Breast epithelium (tissue), 3 donors: ENCODE measurements around the gene NBAS.

Source experiments
- CTCF ChIP-seq, 3 donors: fragments of 450-650 bp; IDR thresholded peaks; one replicate each; pipeline ENCODE4 v1.5.1; 2016 to 2017; ENCODE audit warnings: antibody characterized with exemption in 3 of 3, mild to moderate bottlenecking in 3 of 3, moderate library complexity in 3 of 3
- POLR2A ChIP-seq: fragments of 450-650 bp; IDR thresholded peaks from one replicate; pipeline ENCODE4 v1.6.1; 2016; ENCODE audit warnings: antibody characterized with exemption, mild to moderate bottlenecking, moderate library complexity
- POLR2AphosphoS5 ChIP-seq, 3 donors: sonication (generic); formaldehyde crosslinking; IDR thresholded peaks; one replicate each; pipeline ENCODE4 v1.6.1; 2017; ENCODE audit warnings: antibody characterized with exemption in 3 of 3

- TF ChIP-seq CTCF (IDR thresholded peaks at IDR 0.05) (no peak), POLR2A (no peak), POLR2AphosphoS5 (IDR thresholded peaks at IDR 0.05) (no peak)
Observed at GRCh38 chr2:15154297-15154696, 406.8 kb downstream of the NBAS start.
